RWPE1 (cell line): ENCODE results near the gene KRT83.
"Not testable (repeated sequence)": the region's sequence is repeated elsewhere in the genome, so short reads cannot be mapped to it uniquely, and the experiment has no call there.

Experiments
- CTCF ChIA-PET: fragments of 350-600 bp; sonication (Branson Sonifier 250); formaldehyde crosslinking; extraction: SDS; loops from one replicate; lab custom pipeline; 2021; lab: Yijun Ruan, JAX
- POLR2A ChIA-PET: fragments of 400-600 bp; formaldehyde crosslinking; extraction: SDS; loops from one replicate; lab custom pipeline; 2020; ENCODE audit warnings: antibody characterized with exemption; ENCODE audit not compliant: low non-redundant PET; lab: Yijun Ruan, JAX
- DNase-seq: peaks from one replicate; pipeline ENCODE4 v3.0.0; 2012; ENCODE audit warnings: low spot score
- H3K27ac ChIP-seq: fragments of 450-650 bp; 2 replicates; pipeline ENCODE4 v1.5.1; 2017
- TF ChIP-seq, protein P1 (sequence below): fragments of 450-650 bp; conservative IDR thresholded peaks from 2 replicates; pipeline ENCODE4 v1.5.1; 2017; ENCODE audit warnings: low read depth, mild to moderate bottlenecking

The KRT83 gene

DNA sequence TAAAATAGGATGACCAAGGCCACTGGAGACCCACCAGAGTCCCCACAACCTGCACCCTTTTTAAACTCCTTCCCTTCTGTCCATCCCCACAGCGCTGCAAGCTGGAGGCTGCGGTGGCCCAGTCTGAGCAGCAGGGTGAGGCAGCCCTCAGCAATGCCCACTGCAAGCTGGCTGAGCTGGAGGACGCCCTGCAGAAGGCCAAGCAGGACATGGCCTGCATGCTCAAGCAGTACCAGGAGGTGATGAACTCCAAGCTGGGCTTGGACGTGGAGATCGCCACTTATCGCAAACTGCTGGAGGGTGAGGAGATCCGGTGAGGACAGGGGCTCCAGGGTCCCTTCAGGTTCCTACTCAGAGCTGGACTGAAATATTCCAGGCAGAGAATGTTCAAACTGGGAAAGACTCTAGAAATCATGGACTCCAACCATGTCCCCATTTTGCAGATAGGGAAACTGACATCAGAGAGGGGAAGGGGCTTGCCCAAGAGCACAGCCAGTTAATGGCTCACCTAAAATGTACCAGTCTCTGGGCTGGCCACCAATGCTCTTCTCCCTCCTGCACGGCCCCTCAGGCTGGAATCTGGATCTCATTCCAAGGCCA is 28.9 kb upstream of the KRT83 start:
- POLR2A ChIA-PET, result no interaction called here
- TF ChIP-seq, protein P1, sequence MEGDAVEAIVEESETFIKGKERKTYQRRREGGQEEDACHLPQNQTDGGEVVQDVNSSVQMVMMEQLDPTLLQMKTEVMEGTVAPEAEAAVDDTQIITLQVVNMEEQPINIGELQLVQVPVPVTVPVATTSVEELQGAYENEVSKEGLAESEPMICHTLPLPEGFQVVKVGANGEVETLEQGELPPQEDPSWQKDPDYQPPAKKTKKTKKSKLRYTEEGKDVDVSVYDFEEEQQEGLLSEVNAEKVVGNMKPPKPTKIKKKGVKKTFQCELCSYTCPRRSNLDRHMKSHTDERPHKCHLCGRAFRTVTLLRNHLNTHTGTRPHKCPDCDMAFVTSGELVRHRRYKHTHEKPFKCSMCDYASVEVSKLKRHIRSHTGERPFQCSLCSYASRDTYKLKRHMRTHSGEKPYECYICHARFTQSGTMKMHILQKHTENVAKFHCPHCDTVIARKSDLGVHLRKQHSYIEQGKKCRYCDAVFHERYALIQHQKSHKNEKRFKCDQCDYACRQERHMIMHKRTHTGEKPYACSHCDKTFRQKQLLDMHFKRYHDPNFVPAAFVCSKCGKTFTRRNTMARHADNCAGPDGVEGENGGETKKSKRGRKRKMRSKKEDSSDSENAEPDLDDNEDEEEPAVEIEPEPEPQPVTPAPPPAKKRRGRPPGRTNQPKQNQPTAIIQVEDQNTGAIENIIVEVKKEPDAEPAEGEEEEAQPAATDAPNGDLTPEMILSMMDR, result no peak
- CTCF ChIA-PET, result interaction anchor here (0.8 kb wide), 1 partner anchor 23 kb away, joined by 5 read pairs; no protein-coding TSS in a partner anchor
- DNase-seq, result no peak
- no peak overlapping the region for H3K27ac ChIP-seq

DNA sequence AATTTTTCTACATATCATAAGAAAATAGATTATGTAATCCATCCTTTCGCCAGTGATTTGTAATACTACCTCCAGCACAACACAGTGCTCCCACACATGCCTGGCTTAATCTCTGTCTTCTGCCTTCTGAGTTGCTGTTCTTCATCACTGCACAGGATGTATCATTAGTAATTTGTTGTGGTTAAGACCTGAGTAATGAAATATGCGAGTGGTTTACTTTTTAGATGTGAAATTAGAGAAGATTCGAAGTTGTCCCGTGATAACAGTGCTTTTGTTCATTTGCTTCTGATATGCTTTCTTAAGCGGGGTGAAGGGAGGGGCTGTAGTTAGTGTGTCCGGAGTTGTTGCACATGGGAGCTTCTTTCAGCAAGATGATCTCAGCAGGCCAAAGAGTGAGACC is 28.0 kb upstream of the KRT83 start:
- ChIA-PET POLR2A (no interaction called here), CTCF (interaction anchor here (0.8 kb wide), 1 partner anchor 22 kb away, joined by 5 read pairs; no protein-coding TSS in a partner anchor)
- DNase-seq, result peak; percentile 29

DNA sequence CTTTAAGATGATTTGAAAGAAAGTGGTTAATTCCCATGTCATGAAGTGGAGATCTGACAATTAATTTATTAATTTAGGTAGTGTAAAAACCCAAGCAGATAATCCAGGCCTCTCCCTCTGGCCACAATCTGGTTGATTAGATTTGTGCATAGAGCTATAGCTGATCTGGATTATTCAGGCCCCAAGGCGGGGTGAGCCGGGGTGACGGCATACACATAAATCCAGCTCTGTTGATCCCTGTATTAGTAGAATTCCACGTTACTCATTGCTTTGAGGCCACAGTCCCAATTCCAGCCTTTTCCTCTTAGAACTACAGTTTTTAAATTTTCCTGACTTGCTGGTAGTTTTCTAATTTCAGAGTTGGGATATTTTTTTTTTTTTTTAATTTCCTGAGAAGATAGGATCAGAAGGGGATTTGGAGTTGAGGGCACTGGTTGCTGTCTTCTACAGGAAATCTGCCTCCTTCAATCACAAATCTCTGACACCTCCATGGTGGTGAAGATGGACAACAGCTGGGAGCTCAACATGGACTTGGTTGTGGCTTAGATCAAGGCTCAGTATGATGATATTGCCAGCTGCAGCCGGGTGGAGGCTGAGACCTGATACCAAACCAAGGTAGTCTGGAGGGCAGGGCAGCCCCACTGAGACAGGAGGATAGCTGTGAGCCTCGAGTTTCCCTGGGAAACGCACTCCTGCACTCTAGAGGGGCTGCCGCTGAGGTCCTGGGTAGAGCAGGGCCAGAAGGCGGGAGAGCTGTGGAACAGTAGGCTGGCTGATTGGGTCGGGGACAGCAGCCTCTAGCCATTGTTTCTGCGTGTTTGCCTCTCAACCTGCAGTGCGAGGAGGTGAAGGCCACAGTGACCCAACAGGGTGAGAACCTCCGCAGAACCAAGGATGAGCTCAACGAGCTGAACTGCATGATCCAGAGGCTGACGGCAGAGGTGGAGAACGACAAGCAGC is 26.6 kb upstream of the KRT83 start:
- TF ChIP-seq, protein P1, result no peak

More for the DNA sequence above, 28.0 kb upstream of the KRT83 start:
- TF ChIP-seq, protein P1, result no peak
- no peak overlapping the region for H3K27ac ChIP-seq

DNA sequence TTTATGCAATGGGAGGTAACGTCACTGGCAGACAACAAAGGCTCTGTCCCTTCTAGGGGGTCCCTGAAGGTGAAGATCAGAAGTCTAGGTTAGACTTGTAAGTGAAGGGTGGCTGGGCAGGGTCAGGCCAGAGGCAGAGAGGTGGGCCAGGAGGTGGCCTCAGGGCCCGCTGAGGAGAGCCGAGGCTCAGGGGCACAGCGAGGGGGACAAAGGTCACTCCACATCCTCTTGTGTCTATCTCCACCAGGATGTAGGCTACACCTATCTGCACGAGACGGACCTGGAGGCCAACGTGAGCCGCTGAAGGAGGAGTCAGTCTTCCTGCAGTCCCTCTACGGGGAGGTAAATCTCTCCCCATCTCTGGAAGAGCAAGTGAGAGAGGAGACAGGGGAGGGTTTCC is 25.8 kb upstream of the KRT83 start:
- ChIA-PET CTCF (interaction anchor here (0.5 kb wide), 1 partner anchor 324 kb away, joined by 3 read pairs; no protein-coding TSS in a partner anchor), POLR2A (no interaction called here)
- DNase-seq, result no peak
- no peak overlapping the region for H3K27ac ChIP-seq
- TF ChIP-seq, protein P1, result no peak

More for the DNA sequence above, 26.6 kb upstream of the KRT83 start:
- ChIA-PET POLR2A (no interaction called here), CTCF (interaction anchor here (0.5 to 0.6 kb wide), 3 partner anchors 20 to 324 kb away, joined by 3 read pairs; no protein-coding TSS in a partner anchor)
- no peak overlapping the region for H3K27ac ChIP-seq
- no peak for DNase-seq

DNA sequence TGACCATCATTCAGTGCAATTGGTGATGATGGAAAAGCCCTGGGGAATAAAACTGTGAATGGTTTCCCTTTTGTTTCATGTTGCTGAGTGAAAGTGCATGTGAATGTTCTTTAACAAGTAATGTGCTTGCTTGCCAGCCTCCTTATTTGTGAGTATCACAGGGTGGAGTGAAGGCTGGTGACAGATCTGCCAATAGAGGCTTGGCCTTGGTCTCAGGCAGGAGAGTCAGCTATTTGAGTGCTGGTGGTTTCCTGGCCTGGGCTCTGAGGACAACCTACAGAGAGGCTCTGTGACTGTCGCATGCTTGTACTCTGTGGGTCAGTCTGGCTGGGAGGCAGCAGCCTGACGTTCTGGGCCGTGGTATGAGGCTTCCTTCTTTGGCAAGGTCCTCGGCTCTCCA is 25.4 kb upstream of the KRT83 start:
- ChIA-PET CTCF (interaction anchor here (0.9 kb wide), 1 partner anchor 67 kb away, joined by 3 read pairs; no protein-coding TSS in a partner anchor), POLR2A (no interaction called here)
- no peak overlapping the region for H3K27ac ChIP-seq
- TF ChIP-seq, protein P1, result no peak
- DNase-seq, result no peak

DNA sequence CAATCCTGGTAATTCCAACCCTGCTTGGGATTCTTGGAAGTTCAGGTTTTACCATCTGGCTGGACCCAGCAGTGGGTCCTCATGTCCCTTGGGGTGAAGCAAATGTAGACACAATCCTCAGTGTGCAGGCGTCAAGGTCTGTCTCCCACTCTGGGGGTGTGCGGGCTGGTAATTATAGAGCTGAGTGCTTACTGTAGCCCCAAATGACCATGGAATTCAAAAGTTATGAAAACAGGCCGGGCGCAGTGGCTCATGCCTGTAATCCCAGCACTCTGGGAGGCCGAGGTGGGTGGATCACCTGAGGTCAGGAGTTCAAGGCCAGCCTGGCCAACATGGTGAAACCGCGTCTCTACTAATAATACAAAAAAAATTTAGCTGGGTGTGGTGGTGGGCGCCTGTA is 23.8 kb upstream of the KRT83 start:
- POLR2A ChIA-PET, DNase-seq: not testable (repeated sequence)
- peak overlapping the region; percentile 12; the same call in 1 of the 2 replicates for H3K27ac ChIP-seq
- CTCF ChIA-PET, result interaction anchor here (0.6 to 1.3 kb wide), 4 partner anchors 18 to 940 kb away, joined by 3 to 6 read pairs (median 4); no protein-coding TSS in a partner anchor
